ENCODE measurements around the gene RNF207.

RNF207 gene

DNA sequence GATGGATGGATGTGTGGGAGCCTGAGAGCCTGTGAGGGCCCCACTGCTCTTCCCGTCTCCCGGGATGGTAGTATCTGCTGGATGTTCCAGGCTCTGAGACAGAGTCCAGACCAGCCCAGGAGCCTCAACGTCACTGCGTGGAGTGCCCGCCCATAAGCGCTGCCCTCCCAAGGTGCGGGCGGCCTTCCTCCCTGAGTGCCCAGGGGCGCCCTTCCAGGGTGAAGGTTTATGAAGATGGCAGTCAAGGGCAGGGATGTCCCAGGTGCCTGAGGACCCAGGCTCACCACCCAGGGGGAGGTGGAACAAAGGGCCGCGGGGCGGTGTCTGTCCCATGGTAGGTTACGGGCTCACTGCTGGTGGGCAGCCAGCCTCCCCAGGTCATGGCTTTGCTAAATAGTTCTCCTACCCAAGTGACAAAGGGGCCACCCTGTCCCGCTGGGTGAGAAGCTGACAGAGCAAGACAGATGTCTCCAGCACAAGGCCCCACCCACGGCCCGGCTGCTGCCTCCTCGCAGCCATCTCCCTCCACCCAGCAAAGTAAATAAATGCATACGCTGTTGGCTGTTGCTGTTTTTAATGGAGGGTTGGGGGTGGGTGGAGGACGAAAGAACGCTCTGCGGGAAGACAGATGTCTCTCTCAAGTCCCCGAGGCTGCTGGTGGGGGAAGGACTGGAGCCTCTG lies 63.9 kb downstream of the RNF207 start:
- H3K36me3 ChIP-seq (ENCODE audit: control insufficient read depth, insufficient read depth, low read length): peaks cover 10% of the 10 kb centered on the region
- no peaks in the 10 kb centered on the region for H3K9me3 ChIP-seq (ENCODE audit: control insufficient read depth, insufficient read depth, low read length)
- no peaks in the 10 kb centered on the region for H3K27me3 ChIP-seq (ENCODE audit: control insufficient read depth, insufficient read depth, low read length)
- peak overlapping the region; percentile 20 for H3K9ac ChIP-seq (ENCODE audit: low read depth, low read length)
- no peak overlapping the region for H3K4me3 ChIP-seq (ENCODE audit: low read depth, low read length)
- H3K4me1 ChIP-seq (ENCODE audit: control insufficient read depth, insufficient read depth, low read length): peaks cover 4% of the 10 kb centered on the region

DNA sequence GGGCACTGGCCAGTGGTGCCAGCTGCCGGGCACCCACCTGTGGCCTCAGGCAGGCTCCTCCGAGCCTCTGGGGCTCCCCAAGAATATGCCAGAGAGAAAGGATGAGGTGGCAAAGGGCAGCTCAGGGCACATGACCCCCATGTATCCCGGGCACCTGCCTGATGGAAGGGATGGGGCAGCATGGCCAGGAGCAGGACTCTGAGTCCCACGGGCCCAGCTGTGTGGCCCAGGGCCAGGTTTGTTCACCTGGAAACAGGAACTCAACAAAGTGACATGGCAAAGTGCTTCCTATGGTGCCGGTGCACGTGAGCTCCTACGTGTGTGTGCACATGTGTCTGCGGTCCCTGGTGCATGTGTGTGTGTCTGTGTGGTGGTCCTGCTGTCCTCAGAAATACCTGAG lies 64.5 kb downstream of the RNF207 start:
- Histone ChIP-seq H3K9me3 (ENCODE audit: control insufficient read depth, insufficient read depth, low read length) (no peaks in the 10 kb centered on the region), H3K9ac (ENCODE audit: low read depth, low read length) (peak overlapping the region; percentile 20)

More for the DNA sequence above, 64.5 kb downstream of the RNF207 start:
- H3K36me3 ChIP-seq (ENCODE audit: control insufficient read depth, insufficient read depth, low read length): peaks cover 10% of the 10 kb centered on the region
- H3K4me1 ChIP-seq (ENCODE audit: control insufficient read depth, insufficient read depth, low read length): peaks cover 4% of the 10 kb centered on the region
- H3K4me3 ChIP-seq (ENCODE audit: low read depth, low read length): no peak overlapping the region
- H3K27me3 ChIP-seq (ENCODE audit: control insufficient read depth, insufficient read depth, low read length): no peaks in the 10 kb centered on the region

All from iPS-15b (cell line).